HG03159 (cell line): ENCODE results near the gene TRIM54.
"Not testable (repeated sequence)": the region's sequence is repeated elsewhere in the genome, so short reads cannot be mapped to it uniquely, and the experiment has no call there.

Experiments
- ATAC-seq: cut with Tn5 transposase; IDR thresholded peaks from one replicate; pipeline ENCODE4 v1.9.1; 2021; ENCODE audit warnings: mild to moderate bottlenecking, moderate library complexity; ENCODE audit not compliant: unreplicated experiment

Gene TRIM54

GRCh38 chr2:27308359-27308881 lies 26.2 kb downstream of the TRIM54 start, which contains the start of gene UCN:
UCN (minus strand) TSS chr2:27308445; CDS start chr2:27307895, 550 bp downstream.
- ATAC-seq: no peak

- ATAC-seq: no peak
These were observed 27.4 kb downstream of the TRIM54 start for GRCh38 chr2:27309651-27310050.

DNA sequence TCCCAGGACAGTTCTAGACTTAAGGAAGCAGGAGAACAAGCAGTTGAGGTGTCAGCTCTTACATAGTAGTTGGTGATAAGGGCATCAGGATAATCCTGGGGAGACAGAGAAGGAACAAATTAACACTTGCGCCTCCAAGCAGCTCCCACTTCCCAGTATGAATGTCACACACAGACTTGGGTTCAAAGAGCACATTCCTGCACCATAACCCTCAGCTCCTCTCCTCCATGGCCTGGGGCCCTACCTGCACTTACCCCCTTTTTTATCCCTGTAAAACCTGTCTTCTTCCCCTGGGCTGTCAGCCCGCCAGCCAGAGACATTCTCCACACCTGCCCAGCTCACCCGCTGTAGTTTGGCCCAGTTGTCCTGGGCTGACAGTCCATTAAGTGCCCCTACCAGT lies 29.9 kb downstream of the TRIM54 start:
- ATAC-seq: no peak

- ATAC-seq: no peak
These were observed 31.8 kb downstream of the TRIM54 start for GRCh38 chr2:27313882-27314645.

- ATAC-seq: no peak
These were observed 32.5 kb downstream of the TRIM54 start for GRCh38 chr2:27314709-27315108.

- ATAC-seq: no peak
These were observed 32.9 kb downstream of the TRIM54 start for GRCh38 chr2:27315122-27315521.

- ATAC-seq: no peak
These were observed 34.6 kb downstream of the TRIM54 start for GRCh38 chr2:27316655-27317412.

- ATAC-seq: not testable (repeated sequence)
These were observed 37.6 kb downstream of the TRIM54 start for GRCh38 chr2:27319839-27320238.

DNA sequence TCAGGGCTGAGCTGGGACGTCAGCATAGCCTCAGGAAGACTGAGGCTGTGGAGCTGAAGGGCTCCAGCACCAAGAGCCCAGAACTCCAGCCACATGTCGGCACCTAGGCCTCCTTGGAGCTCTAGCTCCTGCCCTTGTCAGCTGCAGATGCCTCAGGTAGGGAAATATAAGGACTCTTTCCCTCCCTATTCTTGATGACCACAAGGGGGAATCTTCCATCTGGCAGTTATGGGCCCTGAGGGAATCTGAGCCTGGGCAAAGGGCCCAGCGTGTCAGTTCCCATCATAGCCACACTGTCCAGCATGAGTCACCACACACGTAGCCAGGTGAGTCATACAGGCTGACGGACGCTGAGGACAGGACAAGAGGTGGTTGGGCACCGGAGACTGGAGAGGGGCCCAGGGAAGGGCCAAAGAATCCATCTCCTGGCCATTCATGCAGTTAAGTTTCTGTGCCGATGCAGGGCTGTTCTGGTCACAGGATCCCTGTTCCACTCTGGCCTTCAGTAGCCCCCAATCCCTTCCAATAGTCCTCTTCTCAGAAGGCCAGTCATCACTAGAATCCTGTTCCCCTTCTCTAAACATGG lies 38.8 kb downstream of the TRIM54 start:
- ATAC-seq: no peak

DNA sequence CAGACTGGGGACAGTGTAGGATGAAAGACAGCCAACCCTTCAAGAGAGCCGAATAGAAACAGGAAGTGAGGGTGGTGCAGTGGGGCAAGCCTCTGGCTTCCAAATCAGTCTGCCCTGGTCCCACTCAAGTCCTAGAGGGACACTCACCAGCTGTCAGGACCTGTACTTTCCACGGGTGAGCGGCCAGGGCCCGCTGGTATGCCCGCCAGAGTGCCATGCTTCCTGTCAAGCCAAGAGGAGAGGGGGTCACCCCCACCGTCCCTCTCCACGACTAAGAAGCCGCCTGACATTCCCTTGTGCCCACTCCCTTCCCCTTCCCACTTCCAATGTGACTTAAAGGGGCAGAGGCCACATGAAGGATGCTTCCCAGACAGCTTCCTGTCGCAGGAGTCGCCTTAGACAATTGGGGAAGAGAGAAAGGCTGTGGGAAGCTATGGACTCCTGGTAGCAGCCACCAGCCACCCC lies 40.1 kb downstream of the TRIM54 start:
- ATAC-seq: no peak

- ATAC-seq: peak; percentile 93
These were observed 40.8 kb downstream of the TRIM54 start, which contains the start of gene MPV17 for GRCh38 chr2:27322766-27323595. MPV17 (minus strand) TSS chr2:27323097; CDS start chr2:27322517, 580 bp downstream.

GRCh38 chr2:27323596-27324285 lies 41.5 kb downstream of the TRIM54 start:
- no peak for ATAC-seq

- no peak for ATAC-seq
These were observed 42.5 kb downstream of the TRIM54 start for GRCh38 chr2:27324720-27325119.

- ATAC-seq: no peak
These were observed 53.1 kb downstream of the TRIM54 start for GRCh38 chr2:27335311-27335710.

DNA sequence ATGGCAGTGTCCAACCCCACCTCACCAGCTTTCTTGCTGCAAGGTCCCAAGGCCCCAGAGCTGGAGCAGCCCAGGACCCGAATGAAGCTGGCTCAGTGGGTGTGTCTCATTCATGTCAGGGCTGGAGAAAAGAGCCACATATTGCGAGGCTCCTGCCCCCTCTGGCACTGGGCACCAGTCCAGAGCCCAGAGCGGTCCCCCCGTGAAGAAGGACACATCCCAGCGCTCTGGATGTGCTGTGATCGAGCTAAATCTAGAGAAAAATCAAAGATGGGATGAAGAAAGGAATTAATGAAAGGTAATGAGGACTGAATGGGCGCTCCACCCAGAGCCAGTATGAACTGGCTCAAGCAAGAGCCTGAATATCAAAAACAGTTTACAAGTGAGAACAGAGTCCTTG lies 53.9 kb downstream of the TRIM54 start:
- ATAC-seq: no peak

DNA sequence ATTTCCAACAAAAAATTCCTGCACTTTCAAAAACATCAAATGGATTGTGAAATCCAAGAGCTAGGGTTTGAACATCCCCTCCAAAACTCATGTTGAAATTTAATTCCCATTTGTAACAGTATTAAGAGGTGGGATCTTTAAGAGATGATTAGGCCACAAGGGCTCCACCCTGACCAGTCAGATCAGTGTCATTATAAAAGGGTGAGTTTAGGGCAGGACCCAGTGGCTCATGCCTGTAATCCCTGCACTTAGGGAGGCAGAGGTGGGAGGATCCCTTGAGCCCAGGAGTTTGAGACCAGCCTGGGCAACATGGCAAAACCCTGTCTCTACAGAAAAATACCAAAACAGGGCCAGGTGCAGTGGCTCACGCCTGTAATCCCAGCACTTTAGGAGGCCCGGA lies 65.4 kb downstream of the TRIM54 start:
- ATAC-seq: no peak

DNA sequence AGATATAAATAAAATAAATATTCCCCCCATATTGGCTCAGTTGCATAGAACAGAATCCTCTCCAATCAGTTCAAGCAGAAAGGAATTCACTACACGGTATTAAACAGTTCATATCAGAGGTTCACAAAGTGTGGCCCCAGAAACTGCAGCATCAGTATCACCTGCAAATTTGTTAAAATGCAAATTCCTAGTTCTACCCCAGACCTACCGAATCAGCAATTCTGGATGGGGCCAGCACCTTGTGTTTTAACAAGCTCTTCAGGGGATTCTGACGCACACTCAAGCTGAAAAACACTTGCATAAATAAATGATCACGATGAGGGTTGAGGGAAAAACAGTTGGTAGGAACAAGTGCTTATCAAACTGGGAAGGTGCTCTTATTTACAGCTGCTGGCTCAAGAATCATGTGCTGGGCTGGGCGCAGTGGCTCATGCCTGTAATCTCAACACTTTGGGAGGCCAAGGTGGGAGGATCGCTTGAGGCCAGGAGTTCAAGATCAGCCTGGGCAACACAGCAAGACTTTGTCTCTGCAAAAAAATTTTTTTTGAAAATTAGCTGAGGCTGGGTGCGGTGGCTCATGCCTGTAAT lies 68.0 kb downstream of the TRIM54 start:
- no peak for ATAC-seq

DNA sequence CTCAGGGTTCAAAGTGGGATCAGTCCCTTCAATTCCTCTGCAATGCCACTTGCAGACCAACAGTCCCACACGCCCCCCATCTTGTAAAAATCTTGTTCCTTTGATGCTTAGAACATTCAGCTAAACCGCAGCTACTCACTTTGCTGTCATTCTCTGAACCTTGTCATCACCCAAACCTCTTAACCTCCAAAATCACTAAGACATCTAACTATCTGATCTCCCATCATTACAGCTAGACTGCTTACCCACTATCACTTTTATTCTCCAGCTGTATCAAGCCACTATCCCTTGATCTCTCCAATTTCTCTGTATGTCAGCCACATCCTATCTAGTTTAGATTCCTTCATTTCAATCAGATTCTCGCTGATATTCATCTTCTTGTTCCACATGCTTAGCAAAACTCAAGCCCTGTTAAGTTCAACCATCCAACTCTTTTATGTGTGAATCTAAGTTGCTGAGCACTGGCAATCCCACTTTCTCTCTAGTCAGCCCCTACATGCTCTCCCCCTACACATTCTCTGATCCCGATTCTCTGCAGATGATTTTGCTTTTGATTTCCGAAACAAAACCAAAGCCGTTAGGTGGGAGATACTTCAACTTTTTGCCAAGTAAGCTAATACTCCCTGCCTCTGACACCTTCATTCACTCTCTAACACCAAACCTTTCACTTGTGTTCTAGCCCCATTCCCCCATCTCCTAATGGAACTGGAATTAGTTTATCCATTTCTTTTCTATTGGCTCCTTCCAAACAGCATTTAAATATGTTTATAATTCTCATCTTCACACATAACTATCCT lies 69.8 kb downstream of the TRIM54 start:
- ATAC-seq: no peak

DNA sequence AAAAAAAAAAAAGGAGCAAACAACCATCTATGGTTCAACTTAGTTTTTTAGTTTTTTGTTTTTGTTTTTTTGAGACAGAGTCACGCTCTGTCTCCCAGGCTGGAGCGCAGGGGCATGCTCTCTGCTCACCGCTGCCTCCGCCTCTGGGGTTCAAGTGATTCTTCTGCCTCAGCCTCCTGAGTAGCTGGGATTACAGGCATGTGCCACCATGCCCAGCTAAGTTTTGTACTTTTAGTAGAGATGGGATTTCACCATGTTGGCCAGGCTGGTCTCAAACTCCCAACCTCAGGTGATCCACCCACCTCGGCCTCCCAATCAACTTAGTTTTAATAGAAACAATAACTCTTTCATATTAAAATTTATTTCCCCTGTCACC lies 71.1 kb downstream of the TRIM54 start:
- not testable (repeated sequence) for ATAC-seq
